ENCODE results near the gene ZFHX2. TPM values are rescaled to one million over a fixed set of nuclear protein-coding genes. Genes with fewer than 3 reads are reported as not detected.

The ZFHX2 gene
- total and polyA plus RNA-seq, 2 of the 4 experiments (the other 2 are of a cell fraction), result 0.18 to 0.53 TPM

DNA sequence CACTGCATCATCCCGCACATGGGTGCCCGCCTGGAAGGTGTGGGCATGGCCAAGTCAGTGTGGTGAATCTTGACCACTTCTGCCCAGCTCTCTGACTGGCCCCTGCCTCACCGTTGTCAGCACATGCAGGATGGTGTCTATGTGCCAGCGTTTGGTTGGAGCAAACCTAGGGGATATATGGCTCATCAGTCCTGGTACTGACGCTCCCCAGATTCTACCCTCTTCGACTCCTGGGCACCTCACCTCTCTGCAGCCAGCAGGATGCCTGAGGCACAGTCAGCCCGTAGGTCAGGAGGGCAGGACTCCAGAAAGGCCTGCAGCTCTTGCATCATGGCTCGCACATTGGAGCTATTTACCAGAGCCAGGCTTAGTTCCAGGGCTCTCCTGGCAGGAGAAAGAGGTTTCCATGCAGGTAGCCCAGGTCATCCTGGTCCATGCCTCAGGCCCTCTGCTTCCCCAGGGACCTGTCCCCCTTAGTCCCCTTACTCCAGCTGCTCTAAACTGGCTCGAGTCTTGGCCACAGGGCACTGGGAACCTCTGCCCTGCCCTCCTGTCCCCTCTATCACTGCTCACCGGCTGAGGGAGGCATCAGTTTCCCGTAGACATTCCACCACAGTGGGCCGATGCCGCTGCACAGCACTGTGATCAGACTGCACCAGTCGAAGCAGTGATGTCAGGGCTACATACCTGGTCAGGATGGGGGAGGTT is 12.1 kb upstream of the ZFHX2 start:
- Histone ChIP-seq H4K20me1 (ENCODE audit: insufficient read depth, low read length) (no peaks in the 10 kb centered on the region), H3K27ac (ENCODE audit: insufficient read depth, low read length) (no peak overlapping the region), H2BK20ac (ENCODE audit: low read depth, low read length) (no peak overlapping the region), H4K5ac (ENCODE audit: low read depth, low read length) (no peak overlapping the region), H3K4me2 (ENCODE audit: low read depth, low read length) (no peak overlapping the region), H3K79me1 (ENCODE audit: low read depth in 1 of 2, low read length in 2 of 2) (no peaks in the 10 kb centered on the region; a peak in 1 of 4 replicates), H2BK120ac (ENCODE audit: low read depth, low read length) (no peak overlapping the region), H3K14ac (replicated peaks; ENCODE audit: low read depth, low read length) (no peak overlapping the region), H3K27me3 (ENCODE audit: control insufficient read depth, insufficient read depth, low read length) (peaks cover 4% of the 10 kb centered on the region; the same call in 1 of the 2 replicates), H2AFZ (replicated peaks; ENCODE audit: low read length, poor library complexity) (peak overlapping the region; percentile 11), H2AK9ac (replicated peaks; ENCODE audit: low read depth, low read length, poor library complexity) (no peak overlapping the region), H3K18ac (ENCODE audit: low read depth, low read length) (no peak overlapping the region), H3K4ac (ENCODE audit: low read depth, low read length) (no peak overlapping the region), H4K8ac (ENCODE audit: low read depth in 2 of 2, low read length in 2 of 2) (no peak overlapping the region), H3K23ac (ENCODE audit: low read depth, low read length) (no peak overlapping the region), H3K56ac (ENCODE audit: extremely low read depth, insufficient read depth, low read length) (no peak overlapping the region), H2BK15ac (ENCODE audit: low read depth, low read length) (no peak overlapping the region), H2AK5ac (ENCODE audit: low read depth, low read length) (no peak overlapping the region), H4K91ac (ENCODE audit: insufficient read depth, low read depth, low read length) (no peak overlapping the region), H3K9ac (ENCODE audit: low read depth, low read length) (no peak overlapping the region), H3K36me3 (ENCODE audit: control insufficient read depth, insufficient read depth, low read length) (peaks cover 7% of the 10 kb centered on the region), H3K9me3 (ENCODE audit: control insufficient read depth, insufficient read depth, low read length) (no peaks in the 10 kb centered on the region), H2BK5ac (ENCODE audit: low read depth, low read length, poor library complexity, severe bottlenecking) (no peak overlapping the region), H3K9me1 (ENCODE audit: insufficient read depth, low read length) (peaks cover 10% of the 10 kb centered on the region; the same call in 1 of the 2 replicates), H3K4me3 (ENCODE audit: insufficient read depth, low read depth, low read length) (no peak overlapping the region), H3K4me1 (ENCODE audit: control insufficient read depth, insufficient read depth, low read length) (peaks cover 2% of the 10 kb centered on the region; the same call in 1 of the 2 replicates)
- in situ Hi-C loops (cut with MboI; ENCODE audit: low sequenced_read_pairs) (no loop called here), intact Hi-C loops (cut with micrococcal nuclease) (no loop called here), dilution Hi-C loops (cut with HindIII; ENCODE audit: low sequenced_read_pairs, unreplicated experiment) (no loop called here)
- no peak for TF ChIP-seq RCOR1 (IDR thresholded peaks at IDR 0.05; ENCODE audit: insufficient replicate concordance, low read length)
- TF ChIP-seq, protein P1, sequence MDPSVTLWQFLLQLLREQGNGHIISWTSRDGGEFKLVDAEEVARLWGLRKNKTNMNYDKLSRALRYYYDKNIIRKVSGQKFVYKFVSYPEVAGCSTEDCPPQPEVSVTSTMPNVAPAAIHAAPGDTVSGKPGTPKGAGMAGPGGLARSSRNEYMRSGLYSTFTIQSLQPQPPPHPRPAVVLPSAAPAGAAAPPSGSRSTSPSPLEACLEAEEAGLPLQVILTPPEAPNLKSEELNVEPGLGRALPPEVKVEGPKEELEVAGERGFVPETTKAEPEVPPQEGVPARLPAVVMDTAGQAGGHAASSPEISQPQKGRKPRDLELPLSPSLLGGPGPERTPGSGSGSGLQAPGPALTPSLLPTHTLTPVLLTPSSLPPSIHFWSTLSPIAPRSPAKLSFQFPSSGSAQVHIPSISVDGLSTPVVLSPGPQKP (IDR thresholded peaks at IDR 0.05; ENCODE audit: borderline replicate concordance, low read depth, low read length), result no peak
- TF ChIP-seq RFX5 (IDR thresholded peaks at IDR 0.05; ENCODE audit: low read depth, low read length), result no peak
- TF ChIP-seq FOS (IDR thresholded peaks at IDR 0.05; ENCODE audit: low read depth, low read length), result no peak
- TF ChIP-seq, protein P2, sequence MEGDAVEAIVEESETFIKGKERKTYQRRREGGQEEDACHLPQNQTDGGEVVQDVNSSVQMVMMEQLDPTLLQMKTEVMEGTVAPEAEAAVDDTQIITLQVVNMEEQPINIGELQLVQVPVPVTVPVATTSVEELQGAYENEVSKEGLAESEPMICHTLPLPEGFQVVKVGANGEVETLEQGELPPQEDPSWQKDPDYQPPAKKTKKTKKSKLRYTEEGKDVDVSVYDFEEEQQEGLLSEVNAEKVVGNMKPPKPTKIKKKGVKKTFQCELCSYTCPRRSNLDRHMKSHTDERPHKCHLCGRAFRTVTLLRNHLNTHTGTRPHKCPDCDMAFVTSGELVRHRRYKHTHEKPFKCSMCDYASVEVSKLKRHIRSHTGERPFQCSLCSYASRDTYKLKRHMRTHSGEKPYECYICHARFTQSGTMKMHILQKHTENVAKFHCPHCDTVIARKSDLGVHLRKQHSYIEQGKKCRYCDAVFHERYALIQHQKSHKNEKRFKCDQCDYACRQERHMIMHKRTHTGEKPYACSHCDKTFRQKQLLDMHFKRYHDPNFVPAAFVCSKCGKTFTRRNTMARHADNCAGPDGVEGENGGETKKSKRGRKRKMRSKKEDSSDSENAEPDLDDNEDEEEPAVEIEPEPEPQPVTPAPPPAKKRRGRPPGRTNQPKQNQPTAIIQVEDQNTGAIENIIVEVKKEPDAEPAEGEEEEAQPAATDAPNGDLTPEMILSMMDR (conservative IDR thresholded peaks at IDR 0.05; ENCODE audit: low read depth, low read length), result no peak
- TF ChIP-seq, protein P3, sequence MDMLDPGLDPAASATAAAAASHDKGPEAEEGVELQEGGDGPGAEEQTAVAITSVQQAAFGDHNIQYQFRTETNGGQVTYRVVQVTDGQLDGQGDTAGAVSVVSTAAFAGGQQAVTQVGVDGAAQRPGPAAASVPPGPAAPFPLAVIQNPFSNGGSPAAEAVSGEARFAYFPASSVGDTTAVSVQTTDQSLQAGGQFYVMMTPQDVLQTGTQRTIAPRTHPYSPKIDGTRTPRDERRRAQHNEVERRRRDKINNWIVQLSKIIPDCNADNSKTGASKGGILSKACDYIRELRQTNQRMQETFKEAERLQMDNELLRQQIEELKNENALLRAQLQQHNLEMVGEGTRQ (IDR thresholded peaks at IDR 0.05; ENCODE audit: low read depth, low read length), result no peak
- TF ChIP-seq RAD21 (IDR thresholded peaks at IDR 0.05; ENCODE audit: low read length), result no peak
- TF ChIP-seq CEBPB (IDR thresholded peaks at IDR 0.05; ENCODE audit: low read depth, low read length), result no peak
- no peak for TF ChIP-seq SMC3 (IDR thresholded peaks at IDR 0.05; ENCODE audit: low read depth, low read length)
- TF ChIP-seq MXI1 (IDR thresholded peaks at IDR 0.05; ENCODE audit: borderline replicate concordance, low read depth, low read length), result no peak
- TF ChIP-seq NFE2L2 (IDR thresholded peaks at IDR 0.05; ENCODE audit: low read depth, low read length), result no peak
- no peak for DNase-seq
- WGBS, 2 experiments (ENCODE audit: extremely low coverage in 2 of 2, insufficient read length in 1 of 2), result 77% methylated on average over 5 of the region's 14 CpGs; no CpG with 5 or more reads in 1 of the 2 experiments
- ChIA-PET CTCF (interaction anchor here (0.7 to 1.0 kb wide), 2 partner anchors 81 to 85 kb away, joined by 3 read pairs; no protein-coding TSS in a partner anchor), POLR2A (ENCODE audit: unreplicated experiment) (interaction anchor here (1.0 kb wide), 1 partner anchor 85 kb away, joined by 3 read pairs; no protein-coding TSS in a partner anchor)
- no TSS peak for BruUV-seq (replicated peaks)
- ATAC-seq (ENCODE audit: low read depth), result no peak
